ENCODE data around the gene COPA.
"Not testable (repeated sequence)": the region's sequence is repeated elsewhere in the genome, so short reads cannot be mapped to it uniquely, and the experiment has no call there.

COPA gene

DNA sequence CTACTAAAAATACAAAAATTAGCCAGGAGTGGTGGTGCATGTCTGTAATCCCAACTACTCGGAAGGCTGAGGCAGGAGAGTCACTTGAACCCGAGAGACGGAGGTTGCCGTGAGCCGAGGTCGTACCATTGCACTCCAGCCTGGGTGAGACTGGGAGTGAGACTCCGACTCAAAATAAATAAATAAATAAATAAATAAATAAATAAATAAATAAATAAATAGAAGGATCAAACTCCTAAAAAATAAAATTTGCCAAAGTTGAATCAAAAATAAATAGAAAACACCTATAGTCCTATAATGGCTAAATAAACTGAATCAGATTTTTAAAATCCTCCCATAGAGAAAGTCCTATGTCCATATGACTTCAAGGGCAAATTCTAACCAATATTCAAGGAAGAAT, 42.9 kb downstream of the COPA start:
- Histone ChIP-seq H3K27me3 (ENCODE audit: control insufficient read depth, insufficient read depth, low read length) (no peaks in the 10 kb centered on the region), H3K27ac (ENCODE audit: low read depth, low read length) (no peak overlapping the region), H3K4me1 (ENCODE audit: control insufficient read depth, insufficient read depth, low read length) (no peaks in the 10 kb centered on the region), H3K36me3 (ENCODE audit: control insufficient read depth, insufficient read depth, low read length) (peaks cover 36% of the 10 kb centered on the region), H3K9ac (ENCODE audit: low read length) (no peak overlapping the region), H3K4me3 (ENCODE audit: low read length) (no peak overlapping the region)

DNA sequence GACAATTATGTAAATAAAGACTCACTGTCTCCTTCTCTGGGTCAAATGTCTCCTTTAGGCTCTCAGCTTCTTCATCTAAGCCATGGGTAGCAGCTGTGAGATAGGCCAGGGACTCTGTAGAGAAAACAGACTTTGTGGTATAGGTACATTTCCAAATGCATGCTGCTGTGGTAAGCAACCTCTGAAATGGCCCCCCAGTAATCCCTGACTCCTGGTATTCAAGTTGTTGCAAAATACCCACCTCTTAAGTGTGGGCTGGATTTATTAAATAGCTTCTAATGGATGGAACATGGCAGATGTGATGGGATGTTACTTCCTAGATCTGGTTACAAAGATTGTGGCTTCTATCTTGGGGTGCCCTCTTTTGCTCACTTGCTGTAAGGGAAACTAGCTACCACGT, 47.0 kb downstream of the COPA start:
- H3K36me3 ChIP-seq (ENCODE audit: control insufficient read depth, insufficient read depth, low read length): peaks cover 73% of the 10 kb centered on the region

DNA sequence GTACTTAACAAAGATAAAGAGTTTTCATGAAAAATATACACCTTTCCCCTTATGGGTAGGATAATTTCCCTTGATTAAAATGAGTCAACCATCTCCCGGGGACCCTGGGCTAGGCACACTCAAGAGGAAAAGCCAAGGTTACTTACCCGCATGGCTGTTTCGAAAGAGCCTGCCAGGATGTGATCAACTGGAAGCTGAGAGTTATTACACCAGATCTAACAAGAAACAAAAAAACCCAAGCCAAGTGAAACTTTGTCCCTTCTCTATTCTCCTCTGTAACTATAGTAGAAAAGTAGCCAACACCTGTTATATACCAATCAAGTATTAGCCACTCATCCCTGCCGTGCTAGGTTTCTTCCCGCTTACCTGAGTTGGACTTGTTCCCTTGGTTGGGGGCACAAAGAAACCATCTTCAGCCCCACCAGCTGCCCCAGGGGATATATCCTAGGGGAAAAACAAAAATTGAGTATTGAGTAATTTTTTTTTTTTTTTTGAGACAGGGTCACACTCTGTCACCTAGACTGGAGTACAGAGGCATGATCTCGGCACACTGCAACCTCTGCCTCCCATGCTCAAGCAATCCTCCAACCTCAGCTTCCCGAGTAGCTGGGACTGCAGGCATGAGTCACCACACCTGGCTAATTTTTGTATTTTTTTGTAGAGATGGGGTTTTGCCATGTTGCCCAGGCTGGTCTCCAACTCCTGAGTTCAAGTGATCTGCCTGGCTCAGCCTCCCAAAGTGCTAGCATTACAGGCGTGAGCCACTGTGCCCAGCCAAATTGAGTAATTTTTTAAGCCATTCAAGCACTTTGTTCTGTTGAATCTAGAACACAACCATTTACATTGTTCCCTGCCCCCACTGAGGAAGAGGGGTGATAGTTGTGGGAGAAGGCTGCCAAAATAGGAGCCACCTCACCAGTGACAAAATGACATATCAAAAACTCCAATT, 49.8 kb downstream of the COPA start:
- Histone ChIP-seq H3K9ac (ENCODE audit: low read length) (no peak overlapping the region), H3K4me1 (ENCODE audit: control insufficient read depth, insufficient read depth, low read length) (no peaks in the 10 kb centered on the region), H3K36me3 (ENCODE audit: control insufficient read depth, insufficient read depth, low read length) (peaks cover 77% of the 10 kb centered on the region), H3K27ac (ENCODE audit: low read depth, low read length) (no peak overlapping the region), H3K27me3 (ENCODE audit: control insufficient read depth, insufficient read depth, low read length) (no peaks in the 10 kb centered on the region), H3K4me3 (ENCODE audit: low read length) (no peak overlapping the region)

More for the DNA sequence above, 47.0 kb downstream of the COPA start:
- H3K27ac ChIP-seq (ENCODE audit: low read depth, low read length): no peak overlapping the region
- no peaks in the 10 kb centered on the region for H3K4me1 ChIP-seq (ENCODE audit: control insufficient read depth, insufficient read depth, low read length)
- no peaks in the 10 kb centered on the region for H3K27me3 ChIP-seq (ENCODE audit: control insufficient read depth, insufficient read depth, low read length)
- H3K4me3 ChIP-seq (ENCODE audit: low read length): no peak overlapping the region
- no peak overlapping the region for H3K9ac ChIP-seq (ENCODE audit: low read length)

DNA sequence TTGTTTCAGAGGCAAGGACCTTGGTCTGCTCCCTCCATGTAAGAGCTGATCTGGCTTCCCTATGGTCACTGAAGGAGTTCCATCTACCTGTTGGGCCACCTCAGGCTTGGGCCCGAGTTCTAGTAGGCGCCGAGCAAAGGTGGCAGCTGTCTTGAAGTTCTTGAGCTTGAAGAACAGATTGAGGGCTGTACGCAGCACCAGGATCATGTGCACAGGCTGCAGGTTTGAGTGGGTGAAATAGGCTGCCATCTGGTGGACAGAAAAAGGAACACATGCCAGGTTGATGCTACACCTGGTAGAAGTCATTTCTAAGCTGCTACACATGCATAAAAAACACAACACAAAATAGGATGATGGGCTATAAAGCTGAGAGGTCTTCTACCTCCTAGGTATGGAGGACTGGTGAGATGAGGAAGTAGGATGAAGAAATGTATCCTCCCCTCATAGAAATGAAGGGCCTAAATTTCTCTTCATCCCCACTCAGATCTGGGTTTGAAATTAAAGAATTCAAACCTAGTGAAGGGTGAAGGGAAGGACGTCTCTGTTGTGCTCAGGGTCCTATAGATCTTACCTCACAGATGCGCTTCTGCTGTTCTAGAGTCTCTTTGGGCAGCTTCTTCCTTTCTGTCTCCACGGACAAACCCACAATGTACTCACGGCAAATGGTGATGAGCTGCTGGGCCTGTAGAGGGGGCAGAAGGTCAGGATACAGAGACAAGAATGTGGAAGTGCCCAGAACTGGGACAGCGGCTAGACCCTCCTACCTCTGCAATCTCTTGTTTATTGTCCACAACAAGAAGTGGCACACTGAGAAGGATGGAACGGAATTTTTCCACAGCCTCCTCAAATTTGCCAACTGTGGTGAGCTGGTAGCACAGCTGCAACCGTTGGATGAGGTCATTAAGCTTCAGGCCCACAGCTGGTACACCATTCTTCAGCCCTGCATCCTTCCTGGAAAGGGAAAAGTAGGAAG, 51.5 kb downstream of the COPA start:
- Histone ChIP-seq H3K9ac (ENCODE audit: low read length) (no peak overlapping the region), H3K27me3 (ENCODE audit: control insufficient read depth, insufficient read depth, low read length) (no peaks in the 10 kb centered on the region), H3K4me1 (ENCODE audit: control insufficient read depth, insufficient read depth, low read length) (no peaks in the 10 kb centered on the region), H3K4me3 (ENCODE audit: low read length) (no peak overlapping the region), H3K27ac (ENCODE audit: low read depth, low read length) (no peak overlapping the region), H3K36me3 (ENCODE audit: control insufficient read depth, insufficient read depth, low read length) (peaks cover 65% of the 10 kb centered on the region)

DNA sequence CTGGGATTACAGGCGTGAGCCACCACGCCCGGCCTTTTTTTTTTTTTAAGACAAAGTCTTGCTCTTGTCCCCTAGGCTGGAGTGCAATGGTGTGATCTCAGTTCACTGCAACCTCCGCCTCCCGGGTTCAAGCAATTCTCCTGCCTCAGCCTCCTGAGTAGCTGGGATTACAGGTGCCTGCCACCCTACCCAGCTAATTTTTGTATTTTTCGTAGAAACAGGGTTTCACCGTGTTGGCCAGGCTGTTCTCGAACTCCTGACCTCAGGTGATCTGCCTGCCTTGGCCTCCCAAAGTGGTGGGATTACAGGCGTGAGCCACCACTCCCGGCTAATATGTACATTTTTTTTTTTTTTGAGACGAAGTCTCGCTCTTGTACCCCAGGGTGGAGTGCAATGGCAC, 55.3 kb downstream of the COPA start:
- H3K9ac ChIP-seq (ENCODE audit: low read length); H3K4me1 ChIP-seq (ENCODE audit: control insufficient read depth, insufficient read depth, low read length); H3K27me3 ChIP-seq (ENCODE audit: control insufficient read depth, insufficient read depth, low read length); H3K4me3 ChIP-seq (ENCODE audit: low read length); H3K27ac ChIP-seq (ENCODE audit: low read depth, low read length): not testable (repeated sequence)
- H3K36me3 ChIP-seq (ENCODE audit: control insufficient read depth, insufficient read depth, low read length): peaks cover 30% of the 10 kb centered on the region

DNA sequence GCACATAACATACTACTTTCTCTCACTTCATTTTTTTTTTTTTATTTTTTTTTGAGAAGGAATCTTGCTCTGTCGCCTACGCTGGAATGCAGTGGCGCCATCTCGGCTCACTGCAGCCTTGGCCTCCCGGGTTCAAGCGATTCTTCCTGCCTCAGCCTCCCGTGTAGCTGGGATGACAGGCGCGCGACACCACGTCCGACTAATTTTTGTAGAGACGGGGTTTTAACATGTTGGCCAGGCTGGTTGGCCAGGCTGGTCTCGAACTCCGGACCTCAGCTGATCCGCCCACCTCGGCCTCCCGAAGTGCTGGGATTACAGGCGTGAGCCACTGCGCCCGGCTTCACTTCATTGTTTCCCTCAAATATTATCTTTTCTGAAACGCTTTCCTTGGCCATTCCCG, 57.5 kb downstream of the COPA start:
- Histone ChIP-seq H3K4me3 (ENCODE audit: low read length) (peak overlapping the region; percentile 86), H3K9ac (ENCODE audit: low read length) (no peak overlapping the region), H3K27ac (ENCODE audit: low read depth, low read length) (peak overlapping the region; percentile 34), H3K36me3 (ENCODE audit: control insufficient read depth, insufficient read depth, low read length) (peaks cover 20% of the 10 kb centered on the region), H3K27me3 (ENCODE audit: control insufficient read depth, insufficient read depth, low read length) (no peaks in the 10 kb centered on the region), H3K4me1 (ENCODE audit: control insufficient read depth, insufficient read depth, low read length) (peaks cover 7% of the 10 kb centered on the region)

DNA sequence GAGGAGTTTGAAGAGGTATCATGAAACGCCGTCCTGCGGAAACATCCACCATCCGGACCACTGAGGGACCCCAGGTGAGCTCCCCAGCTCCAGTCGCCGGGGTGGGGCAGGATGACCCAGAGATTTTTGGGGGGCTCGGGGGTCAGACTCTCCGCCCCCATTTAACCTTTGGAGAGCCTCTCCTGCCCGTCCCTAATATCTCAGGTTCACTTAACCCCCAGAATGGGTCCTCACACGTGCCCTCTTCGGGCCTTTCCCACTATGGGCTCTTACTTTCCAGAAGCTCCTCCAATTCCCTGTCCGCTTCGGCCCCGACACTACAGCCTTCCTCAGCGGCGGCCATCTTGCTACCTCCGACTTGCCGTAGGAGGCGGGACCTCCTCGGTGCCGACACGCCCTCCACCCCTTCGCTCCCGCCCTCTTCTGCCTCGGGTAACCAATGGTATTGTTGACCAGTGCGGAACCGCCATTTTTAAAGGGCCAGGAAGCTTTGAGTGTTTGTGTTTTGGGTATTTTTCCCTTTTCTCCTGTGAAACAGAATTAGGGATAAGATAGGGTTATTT, 58.2 kb downstream of the COPA start, which contains the start of gene PEX19:
Gene PEX19, minus strand, starts transcription at position 352 of the 563 bp plus-strand sequence. Its CDS starts 9 bp downstream, at position 343.
- H3K4me3 ChIP-seq (ENCODE audit: low read length): peak within 1 kb of the TSS; percentile 86
- peak within 1 kb of the TSS; percentile 78 for H3K9ac ChIP-seq (ENCODE audit: low read length)
- peak within 1 kb of the TSS; percentile 77 for H3K27ac ChIP-seq (ENCODE audit: low read depth, low read length)
- H3K4me1 ChIP-seq (ENCODE audit: control insufficient read depth, insufficient read depth, low read length): peaks cover 7% of the 10 kb centered on the region
- H3K36me3 ChIP-seq (ENCODE audit: control insufficient read depth, insufficient read depth, low read length): peaks cover 19% of the 10 kb centered on the region
- no peaks in the 10 kb centered on the region for H3K27me3 ChIP-seq (ENCODE audit: control insufficient read depth, insufficient read depth, low read length)

DNA sequence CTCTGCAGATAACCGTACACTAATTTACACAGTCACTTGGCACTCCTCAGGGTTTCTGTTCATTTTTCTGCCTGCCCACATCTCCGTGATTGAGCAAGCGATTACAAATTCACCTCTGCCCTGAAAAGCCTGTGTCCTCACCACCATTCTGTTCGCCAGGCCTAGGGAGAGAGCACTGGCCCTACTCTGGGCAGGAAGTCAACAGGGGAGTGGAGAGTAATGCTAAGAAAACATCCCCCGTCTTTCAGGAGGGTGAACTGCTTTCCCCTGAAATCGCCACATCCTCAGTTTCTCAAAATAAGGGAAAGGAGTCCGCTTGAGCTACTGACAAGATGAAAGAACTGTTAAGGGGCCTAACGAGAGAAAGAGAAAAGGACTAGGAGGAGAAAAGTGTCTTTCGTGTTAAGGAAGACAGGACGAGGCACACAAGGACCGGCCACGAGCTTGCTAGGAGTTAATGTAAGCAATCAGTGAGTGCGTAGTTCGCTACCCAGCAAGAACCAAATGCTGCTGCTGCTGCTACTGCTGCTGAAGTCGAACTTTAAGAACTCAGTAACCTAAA, 58.7 kb downstream of the COPA start:
- Histone ChIP-seq H3K9ac (ENCODE audit: low read length) (peak overlapping the region; percentile 78), H3K4me3 (ENCODE audit: low read length) (peak overlapping the region; percentile 86), H3K27ac (ENCODE audit: low read depth, low read length) (peak overlapping the region; percentile 77), H3K4me1 (ENCODE audit: control insufficient read depth, insufficient read depth, low read length) (peaks cover 7% of the 10 kb centered on the region), H3K36me3 (ENCODE audit: control insufficient read depth, insufficient read depth, low read length) (peaks cover 22% of the 10 kb centered on the region), H3K27me3 (ENCODE audit: control insufficient read depth, insufficient read depth, low read length) (no peaks in the 10 kb centered on the region)

DNA sequence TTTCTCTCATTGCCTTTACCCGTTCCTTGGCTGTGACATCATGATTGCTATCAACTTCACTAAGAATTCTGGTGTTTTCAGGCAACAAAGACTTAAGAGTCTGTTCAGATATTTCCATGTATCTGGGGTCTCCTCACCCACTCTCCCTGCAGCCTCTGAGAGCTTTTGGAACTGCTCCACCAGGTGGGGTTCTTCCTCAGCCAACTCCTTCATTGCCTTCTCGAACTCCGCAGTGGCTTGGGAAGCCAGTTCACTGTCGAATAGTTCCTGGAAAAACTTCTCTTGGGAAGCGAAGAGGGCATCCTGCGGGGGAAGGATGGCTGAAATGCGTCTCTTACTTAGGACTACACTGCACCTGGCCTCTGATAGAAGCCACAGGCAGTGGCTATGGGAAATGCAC, 60.2 kb downstream of the COPA start:
- H3K36me3 ChIP-seq (ENCODE audit: control insufficient read depth, insufficient read depth, low read length): peaks cover 31% of the 10 kb centered on the region
- no peaks in the 10 kb centered on the region for H3K27me3 ChIP-seq (ENCODE audit: control insufficient read depth, insufficient read depth, low read length)
- H3K9ac ChIP-seq (ENCODE audit: low read length): no peak overlapping the region
- H3K4me3 ChIP-seq (ENCODE audit: low read length): no peak overlapping the region
- H3K4me1 ChIP-seq (ENCODE audit: control insufficient read depth, insufficient read depth, low read length): peaks cover 7% of the 10 kb centered on the region
- H3K27ac ChIP-seq (ENCODE audit: low read depth, low read length): no peak overlapping the region

DNA sequence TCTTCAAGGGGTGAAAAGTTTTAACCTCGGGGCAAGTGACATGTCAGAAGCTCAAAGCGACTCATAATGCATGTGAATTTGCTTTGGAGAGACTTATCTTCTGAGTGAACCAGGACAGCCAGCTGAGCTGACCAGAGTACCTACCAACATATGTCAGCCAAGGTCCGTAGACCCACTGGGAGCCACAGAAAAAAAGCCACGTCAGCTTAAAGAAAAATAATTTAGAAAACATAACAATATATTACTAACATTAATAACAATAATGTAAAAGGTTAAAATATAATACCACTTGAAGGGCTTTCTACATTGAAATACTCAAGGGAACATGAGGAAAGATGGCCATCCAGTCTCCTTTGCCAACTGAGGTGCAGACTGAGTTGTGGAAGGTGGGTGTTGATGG, 65.1 kb downstream of the COPA start:
- Histone ChIP-seq H3K27me3 (ENCODE audit: control insufficient read depth, insufficient read depth, low read length) (no peaks in the 10 kb centered on the region), H3K36me3 (ENCODE audit: control insufficient read depth, insufficient read depth, low read length) (peaks cover 34% of the 10 kb centered on the region), H3K4me3 (ENCODE audit: low read length) (no peak overlapping the region)

DNA sequence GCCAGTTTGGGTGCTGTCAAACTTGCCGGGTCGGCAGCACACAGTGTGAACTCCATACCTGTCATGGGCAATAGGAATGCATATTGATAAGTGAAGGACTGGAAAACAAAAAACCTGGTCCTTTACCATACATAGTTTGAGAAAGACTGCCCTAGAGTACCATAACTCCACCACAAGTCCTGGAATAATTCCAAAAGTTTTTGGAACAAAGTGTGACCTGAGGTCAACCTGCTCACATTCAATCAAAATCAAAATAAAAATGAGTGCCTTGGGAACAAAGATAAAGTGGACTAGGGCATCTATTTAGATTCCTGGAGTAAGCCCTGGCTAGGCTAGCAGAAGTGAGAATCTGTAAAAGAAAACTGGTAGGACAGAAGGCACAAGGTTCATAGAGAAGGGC, 65.7 kb downstream of the COPA start:
- Histone ChIP-seq H3K27me3 (ENCODE audit: control insufficient read depth, insufficient read depth, low read length) (no peaks in the 10 kb centered on the region), H3K9ac (ENCODE audit: low read length) (no peak overlapping the region), H3K4me1 (ENCODE audit: control insufficient read depth, insufficient read depth, low read length) (no peaks in the 10 kb centered on the region), H3K4me3 (ENCODE audit: low read length) (no peak overlapping the region), H3K27ac (ENCODE audit: low read depth, low read length) (no peak overlapping the region), H3K36me3 (ENCODE audit: control insufficient read depth, insufficient read depth, low read length) (peaks cover 31% of the 10 kb centered on the region)

More for the DNA sequence above, 65.1 kb downstream of the COPA start:
- Histone ChIP-seq H3K9ac (ENCODE audit: low read length) (no peak overlapping the region), H3K4me1 (ENCODE audit: control insufficient read depth, insufficient read depth, low read length) (no peaks in the 10 kb centered on the region), H3K27ac (ENCODE audit: low read depth, low read length) (no peak overlapping the region)

DNA sequence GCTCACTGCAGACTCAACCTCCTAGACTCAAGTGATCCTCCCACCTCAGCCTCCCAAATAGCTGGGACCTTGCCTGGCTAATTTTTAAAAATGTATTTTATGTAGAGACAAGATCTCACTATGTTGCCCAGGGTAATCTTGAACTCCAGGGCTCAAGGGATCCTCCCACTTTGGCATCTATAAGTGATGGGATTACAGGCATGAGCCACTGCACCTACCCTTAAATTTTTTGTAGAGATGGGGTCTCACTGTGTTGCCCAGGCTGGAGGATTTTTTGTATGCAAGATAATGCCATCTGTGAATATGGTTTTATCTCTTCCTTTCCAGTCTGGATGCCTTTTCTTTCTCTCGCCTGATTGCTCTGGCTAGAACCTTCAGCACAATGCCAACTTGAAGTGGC, 72.0 kb downstream of the COPA start:
- no peaks in the 10 kb centered on the region for H3K36me3 ChIP-seq (ENCODE audit: control insufficient read depth, insufficient read depth, low read length)
- no peak overlapping the region for H3K9ac ChIP-seq (ENCODE audit: low read length)
- H3K4me3 ChIP-seq (ENCODE audit: low read length): no peak overlapping the region
- no peaks in the 10 kb centered on the region for H3K27me3 ChIP-seq (ENCODE audit: control insufficient read depth, insufficient read depth, low read length)
- no peak overlapping the region for H3K27ac ChIP-seq (ENCODE audit: low read depth, low read length)
- no peaks in the 10 kb centered on the region for H3K4me1 ChIP-seq (ENCODE audit: control insufficient read depth, insufficient read depth, low read length)

Data from rectal smooth muscle tissue (tissue), 1 donor.